ENCODE results near the gene RP2.

GRCh38 chrX:46912098-46912602 is 75.3 kb downstream of the RP2 start, which contains the start of gene JADE3:
- TF ChIP-seq CTCF (conservative IDR thresholded peaks at IDR 0.05 in 1 of 2, IDR thresholded peaks at IDR 0.05 in 1 of 2; ENCODE audit: extremely low read depth in 1 of 2, insufficient read depth in 1 of 2, low read depth in 1 of 2, low read length in 2 of 2) (no peak), EZH2 (IDR thresholded peaks at IDR 0.05; ENCODE audit: borderline replicate concordance, low read length) (no peak)
